Endothelial cell of umbilical vein (primary cell): ENCODE measurements around the gene PRG2. TPM values are rescaled to one million over a fixed set of nuclear protein-coding genes. Genes with fewer than 3 reads are reported as not detected.

ENCODE experiments used
- BruUV-seq: library from RNA; stranded (reverse); fragments of 400-500 nt; replicated peaks from 2 replicates; lab custom pipeline; 2021; lab: Mats Ljungman, UMichigan
- CTCF ChIA-PET: fragments of 300-600, 350-600 bp; sonication (Branson Sonifier 250); formaldehyde crosslinking; loops from one replicate; lab custom pipeline; 2021; ENCODE audit warnings: antibody characterized with exemption, inconsistent platforms; lab: Charles Lee
- POLR2A ChIA-PET: fragments of 300-600, 350-600 bp; sonication (Branson Sonifier 250); formaldehyde crosslinking; loops from one replicate; lab custom pipeline; 2021; ENCODE audit warnings: antibody characterized with exemption, inconsistent platforms; lab: Charles Lee
- DNase-seq: peaks from one replicate; pipeline ENCODE4 v3.0.0-alpha.2; 2011; ENCODE audit warnings: low read depth, low spot score
- FAIRE-seq: peaks from 2 replicates; lab custom pipeline; 2011; peaks lifted over from hg19 to GRCh38; lab: Jason Lieb, UNC
- H2AFZ ChIP-seq: 2 replicates; pipeline ENCODE4 v1.6.0; 2012; ENCODE audit warnings: low read depth, low read length, control low read depth, inconsistent platforms
- H3K27ac ChIP-seq: 2 replicates; pipeline ENCODE4 v1.5.1; 2011; ENCODE audit warnings: low read depth, mild to moderate bottlenecking, control low read depth, low read length, moderate library complexity; ENCODE audit not compliant: insufficient read depth
- H3K27me3 ChIP-seq, 2 experiments: 2 replicates each; pipeline versions ENCODE4 v1.6.0 to v1.6.1; 2011; ENCODE audit warnings: low read length in 2 of 2, mixed read lengths in 1 of 2; ENCODE audit not compliant: control insufficient read depth in 2 of 2, insufficient read depth in 2 of 2
- H3K36me3 ChIP-seq, 2 experiments: 2 replicates in 1 of 2; 3 replicates in 1 of 2; pipeline ENCODE4 v1.5.1; 2011; ENCODE audit warnings: low read length in 2 of 2, mild to moderate bottlenecking in 1 of 2, moderate library complexity in 1 of 2; ENCODE audit not compliant: control insufficient read depth in 2 of 2, insufficient read depth in 2 of 2; ENCODE audit errors: extremely low read depth in 1 of 2
- H3K4me1 ChIP-seq: 3 replicates; pipeline ENCODE4 v1.5.1; 2011; ENCODE audit warnings: mild to moderate bottlenecking, low read length; ENCODE audit not compliant: control insufficient read depth, insufficient read depth; ENCODE audit errors: extremely low read depth
- H3K4me2 ChIP-seq: 2 replicates; pipeline ENCODE4 v1.6.1; 2011; ENCODE audit warnings: low read length, control low read depth, mixed read lengths; ENCODE audit not compliant: insufficient read depth
- H3K4me3 ChIP-seq, 3 experiments: fragments of 200-600 bp in 1 of 3; sonication (generic), shearing (Covaris generic) in 1 of 3; replicated peaks in 1 of 3; 2 replicates each; pipeline ENCODE4 v1.5.1; 2011 to 2016; ENCODE audit warnings: control low read depth in 3 of 3, low read length in 3 of 3, mild to moderate bottlenecking in 2 of 3, inconsistent platforms in 1 of 3, low read depth in 1 of 3, moderate library complexity in 1 of 3; ENCODE audit not compliant: insufficient read depth in 1 of 3
- H3K79me2 ChIP-seq: 2 replicates; pipeline ENCODE4 v1.6.0; 2012; ENCODE audit warnings: low read length, inconsistent platforms; ENCODE audit not compliant: control insufficient read depth, insufficient read depth
- H3K9ac ChIP-seq: replicated peaks from 2 replicates; pipeline ENCODE3; 2011; ENCODE audit warnings: low read length, control low read depth; ENCODE audit not compliant: insufficient read depth; ENCODE audit errors: extremely low read depth
- H3K9me1 ChIP-seq: replicated peaks from 3 replicates; pipeline ENCODE4 v1.6.0; 2011; ENCODE audit warnings: mild to moderate bottlenecking, low read length; ENCODE audit not compliant: control insufficient read depth, insufficient read depth; ENCODE audit errors: extremely low read depth
- H3K9me3 ChIP-seq: replicated peaks from 2 replicates; pipeline ENCODE4 v1.5.1; 2012; ENCODE audit warnings: low read length, inconsistent platforms; ENCODE audit not compliant: control insufficient read depth, insufficient read depth
- H4K20me1 ChIP-seq: replicated peaks from 2 replicates; pipeline ENCODE3; 2011; ENCODE audit warnings: mild to moderate bottlenecking, low read length; ENCODE audit not compliant: control insufficient read depth, insufficient read depth; ENCODE audit errors: extremely low read depth
- EZH2 ChIP-seq: IDR thresholded peaks from 2 replicates; pipeline ENCODE4 v1.6.1; 2012; ENCODE audit warnings: borderline replicate concordance, low read depth, mild to moderate bottlenecking, moderate library complexity, low read length, inconsistent platforms; ENCODE audit not compliant: severe bottlenecking
- FOS ChIP-seq: IDR thresholded peaks from 2 replicates; pipeline ENCODE4 v1.6.1; 2011; ENCODE audit warnings: mild to moderate bottlenecking, low read length, moderate library complexity, borderline replicate concordance; ENCODE audit not compliant: insufficient read depth
- GATA2 ChIP-seq: IDR thresholded peaks from 2 replicates; pipeline ENCODE4 v1.7.0; 2011; ENCODE audit warnings: low read depth, mild to moderate bottlenecking, moderate library complexity, mixed read lengths, low read length; ENCODE audit not compliant: insufficient read length, insufficient read depth
- JUN ChIP-seq: IDR thresholded peaks from 2 replicates; pipeline ENCODE4 v1.6.1; 2011; ENCODE audit warnings: borderline replicate concordance, low read depth; ENCODE audit not compliant: insufficient read length, insufficient read depth
- MYC ChIP-seq: IDR thresholded peaks from one replicate; pipeline ENCODE4 v1.6.1; 2011; ENCODE audit warnings: mild to moderate bottlenecking, low read depth, low read length
- POLR2A ChIP-seq: IDR thresholded peaks from 2 replicates; pipeline ENCODE4 v1.6.1; 2012; ENCODE audit warnings: low read depth, mild to moderate bottlenecking, control low read depth, low read length
- POLR2AphosphoS5 ChIP-seq: IDR thresholded peaks from 2 replicates; pipeline ENCODE4 v1.6.1; 2012; ENCODE audit warnings: low read depth, mild to moderate bottlenecking, control low read depth, low read length, moderate library complexity; ENCODE audit not compliant: insufficient read depth
- dilution Hi-C: fragments of 300-500 bp; cut with MboI; formaldehyde crosslinking; loops from one replicate; pipeline ENCODE4 v1.15.0; 2019; ENCODE audit warnings: low sequenced_read_pairs; ENCODE audit not compliant: extremely low pct_ligation_motif_present
- intact Hi-C: fragments of 100-400 bp; cut with micrococcal nuclease; formaldehyde crosslinking; loops from one replicate; pipeline ENCODE4 v1.10.0; 2022
- polyA plus RNA-seq, 4 experiments: library from polyadenylated mRNA; depleted of rRNA in 3 of 4; stranded (reverse) in 3 of 4; unstranded in 1 of 4; fragments of >200 nt; gene quantifications; 2 replicates each; pipeline versions ENCODE4 v1.2.1 to v1.2.3, GENCODE V29; 2011 to 2012; ENCODE audit warnings: missing spikeins in 1 of 4
- total RNA-seq: library from RNA; stranded (reverse); gene quantifications from 2 replicates; pipeline ENCODE4 v1.2.3, GENCODE V29; 2021
- TF ChIP-seq, protein P1 (sequence below), 2 donors: IDR thresholded peaks; 1 replicate in 1 of 2; 2 replicates in 1 of 2; pipeline ENCODE4 v1.5.1; 2011; ENCODE audit warnings: low read length in 2 of 2, mild to moderate bottlenecking in 2 of 2, moderate library complexity in 2 of 2, control low read depth in 1 of 2, inconsistent platforms in 1 of 2, low read depth in 1 of 2; ENCODE audit not compliant: insufficient read depth in 1 of 2; ENCODE audit errors: extremely low read depth in 1 of 2
- TF ChIP-seq, protein P2 (sequence below): IDR thresholded peaks from 2 replicates; pipeline ENCODE4 v1.6.1; 2011; ENCODE audit not compliant: insufficient read depth, insufficient read length

PRG2 gene
- total and polyA plus RNA-seq, 2 donors (not counting 3 experiments of a cell fraction or from before 2014, with no cell fraction given), result 0.08 to 0.55 TPM

DNA sequence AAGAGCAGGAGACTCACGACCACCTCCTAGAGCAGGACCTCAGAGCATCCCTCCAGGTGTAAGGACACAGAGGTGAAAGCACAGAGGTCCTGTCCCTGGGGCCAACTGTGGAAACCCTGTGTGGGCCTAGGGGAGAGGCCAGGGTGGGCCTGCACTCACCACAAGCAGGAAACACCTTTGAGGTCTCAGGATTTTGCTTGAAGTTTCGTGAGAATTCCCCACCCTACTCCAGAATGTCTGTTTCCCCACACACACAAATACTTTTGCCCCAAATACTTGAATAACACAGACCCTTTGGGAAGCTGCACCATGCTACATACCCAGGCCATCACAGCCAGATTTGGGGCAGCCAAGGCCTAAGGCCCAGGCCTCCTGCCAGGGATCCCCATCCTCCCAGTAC lies 18.3 kb upstream of the PRG2 start:
- intact Hi-C loops (loop anchor here (5.0 kb wide), 2 partner anchors 49 to 61 kb away; no protein-coding TSS in a partner anchor), dilution Hi-C loops (no loop called here)
- H4K20me1 ChIP-seq, result no peaks in the 10 kb centered on the region
- ChIA-PET CTCF (no interaction called here), POLR2A (no interaction called here)
- no peak overlapping the region for H3K4me2 ChIP-seq
- no peak overlapping the region for H3K27ac ChIP-seq
- DNase-seq, result no peak
- TF ChIP-seq MYC (no peak), FOS (no peak), GATA2 (no peak), JUN (no peak), EZH2 (no peak), POLR2A (no peak), POLR2AphosphoS5 (no peak)
- TF ChIP-seq, protein P1, sequence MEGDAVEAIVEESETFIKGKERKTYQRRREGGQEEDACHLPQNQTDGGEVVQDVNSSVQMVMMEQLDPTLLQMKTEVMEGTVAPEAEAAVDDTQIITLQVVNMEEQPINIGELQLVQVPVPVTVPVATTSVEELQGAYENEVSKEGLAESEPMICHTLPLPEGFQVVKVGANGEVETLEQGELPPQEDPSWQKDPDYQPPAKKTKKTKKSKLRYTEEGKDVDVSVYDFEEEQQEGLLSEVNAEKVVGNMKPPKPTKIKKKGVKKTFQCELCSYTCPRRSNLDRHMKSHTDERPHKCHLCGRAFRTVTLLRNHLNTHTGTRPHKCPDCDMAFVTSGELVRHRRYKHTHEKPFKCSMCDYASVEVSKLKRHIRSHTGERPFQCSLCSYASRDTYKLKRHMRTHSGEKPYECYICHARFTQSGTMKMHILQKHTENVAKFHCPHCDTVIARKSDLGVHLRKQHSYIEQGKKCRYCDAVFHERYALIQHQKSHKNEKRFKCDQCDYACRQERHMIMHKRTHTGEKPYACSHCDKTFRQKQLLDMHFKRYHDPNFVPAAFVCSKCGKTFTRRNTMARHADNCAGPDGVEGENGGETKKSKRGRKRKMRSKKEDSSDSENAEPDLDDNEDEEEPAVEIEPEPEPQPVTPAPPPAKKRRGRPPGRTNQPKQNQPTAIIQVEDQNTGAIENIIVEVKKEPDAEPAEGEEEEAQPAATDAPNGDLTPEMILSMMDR (IDR thresholded peaks at IDR 0.05; ENCODE audit: extremely low read depth in 1 of 2, insufficient read depth in 1 of 2, low read depth in 1 of 2, low read length in 2 of 2), result no peak
- TF ChIP-seq, protein P2, sequence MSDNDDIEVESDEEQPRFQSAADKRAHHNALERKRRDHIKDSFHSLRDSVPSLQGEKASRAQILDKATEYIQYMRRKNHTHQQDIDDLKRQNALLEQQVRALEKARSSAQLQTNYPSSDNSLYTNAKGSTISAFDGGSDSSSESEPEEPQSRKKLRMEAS, result no peak
- no TSS peak for BruUV-seq
- no peak overlapping the region for H2AFZ ChIP-seq
- peaks cover 3 to 12% of the 10 kb centered on the region in 2 experiments for H3K36me3 ChIP-seq
- no peaks in the 10 kb centered on the region for H3K27me3 ChIP-seq
- no peak overlapping the region for H3K9ac ChIP-seq
- H3K4me1 ChIP-seq, result peaks cover 41% of the 10 kb centered on the region
- no peaks in the 10 kb centered on the region for H3K9me3 ChIP-seq
- H3K9me1 ChIP-seq, result no peaks in the 10 kb centered on the region
- H3K4me3 ChIP-seq, result no peak overlapping the region
- FAIRE-seq, result no peak
- H3K79me2 ChIP-seq, result no peaks in the 10 kb centered on the region
